NCI-H526 treated with DMSO at 0.1 percent for 48 hours (cell line): ENCODE measurements around the gene ANKRD7.
"Not testable (repeated sequence)": the region's sequence is repeated elsewhere in the genome, so short reads cannot be mapped to it uniquely, and the experiment has no call there.

ENCODE experiments used
- DNase-seq: peaks from one replicate; lab custom pipeline; 2025; lab: John Stamatoyannopoulos, UW

ANKRD7 gene

GRCh38 chr7:118239014-118239413, 14.5 kb downstream of the ANKRD7 start:
- DNase-seq, result no peak

GRCh38 chr7:118240320-118240719, 15.8 kb downstream of the ANKRD7 start:
- DNase-seq, result not testable (repeated sequence)

- DNase-seq, result no peak
These were observed 19.2 kb downstream of the ANKRD7 start for GRCh38 chr7:118243695-118244094.

GRCh38 chr7:118245267-118246040, 20.9 kb downstream of the ANKRD7 start:
- no peak for DNase-seq

GRCh38 chr7:118250860-118251494, 26.5 kb downstream of the ANKRD7 start:
- no peak for DNase-seq

GRCh38 chr7:118252087-118252486, 27.6 kb downstream of the ANKRD7 start:
- no peak for DNase-seq

GRCh38 chr7:118259115-118259514, 34.6 kb downstream of the ANKRD7 start:
- peak; percentile 16 for DNase-seq

GRCh38 chr7:118264836-118265235, 40.3 kb downstream of the ANKRD7 start:
- no peak for DNase-seq

- no peak for DNase-seq
These were observed 56.0 kb downstream of the ANKRD7 start for GRCh38 chr7:118280319-118281012.

GRCh38 chr7:118281196-118281595, 56.7 kb downstream of the ANKRD7 start:
- DNase-seq, result no peak

GRCh38 chr7:118285358-118285757, 60.9 kb downstream of the ANKRD7 start:
- no peak for DNase-seq

GRCh38 chr7:118286131-118286530, 61.6 kb downstream of the ANKRD7 start:
- DNase-seq, result no peak

- DNase-seq, result no peak
These were observed 63.6 kb downstream of the ANKRD7 start for GRCh38 chr7:118288098-118288497.

GRCh38 chr7:118289476-118289875, 65.0 kb downstream of the ANKRD7 start:
- DNase-seq, result no peak
